ENCODE data around the gene MAP1LC3A.
"Not testable (repeated sequence)": the region's sequence is repeated elsewhere in the genome, so short reads cannot be mapped to it uniquely, and the experiment has no call there.

MAP1LC3A gene

DNA sequence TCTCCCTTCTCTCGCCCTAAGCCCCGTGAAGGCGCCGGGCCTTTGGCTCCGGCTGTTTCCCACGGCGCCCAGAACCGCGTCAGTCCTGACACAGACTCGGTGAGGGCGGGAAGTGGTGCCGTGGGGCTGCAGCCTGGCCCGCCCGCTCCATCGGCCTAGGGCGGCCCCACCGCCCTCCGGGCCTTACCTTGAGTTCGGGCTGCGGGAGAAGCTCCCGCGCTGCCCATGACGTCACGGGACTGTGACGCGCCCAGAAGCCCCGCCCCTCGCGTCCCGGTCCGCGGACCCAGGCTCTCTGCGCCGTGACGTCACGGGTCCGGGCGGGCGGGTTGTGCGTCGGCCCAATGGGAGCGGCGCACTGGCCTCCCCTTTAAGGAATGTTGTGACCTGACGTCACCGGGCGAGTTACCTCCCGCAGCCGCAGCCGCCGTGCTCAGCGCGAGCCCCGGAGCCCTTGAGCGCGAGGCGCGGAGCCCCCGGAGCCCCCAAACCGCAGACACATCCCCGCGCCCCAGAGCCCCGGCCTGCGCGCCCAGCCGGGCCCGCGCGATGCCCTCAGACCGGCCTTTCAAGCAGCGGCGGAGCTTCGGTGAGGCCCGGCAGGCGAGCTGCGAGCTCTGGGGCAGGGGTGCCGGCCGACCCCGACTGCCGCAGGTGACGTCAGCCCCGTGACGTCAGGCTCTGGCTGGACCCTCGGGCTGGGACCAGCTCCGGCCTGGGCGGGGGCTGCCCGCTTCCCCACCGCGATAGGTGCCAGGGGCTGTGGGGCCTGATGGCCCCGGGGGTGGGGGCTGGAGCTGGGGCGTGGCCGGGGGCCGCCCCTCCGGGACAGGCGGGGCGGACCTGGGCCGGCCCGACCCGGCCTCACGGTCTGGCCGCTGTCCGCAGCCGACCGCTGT is at the start of gene MAP1LC3A:
MAP1LC3A (plus strand) TSS at position 399 of the 899 bp plus-strand sequence; CDS start at position 550, 151 bp downstream.
- H3K27ac ChIP-seq: peak within 1 kb of the TSS; percentile 94 to 95
- intact Hi-C loops (cut with DNase I; ENCODE audit: low total_unique reads): loop anchor here (5.0 kb wide), 1 partner anchor 149 kb away; no protein-coding TSS in a partner anchor
- TF ChIP-seq, protein P1, sequence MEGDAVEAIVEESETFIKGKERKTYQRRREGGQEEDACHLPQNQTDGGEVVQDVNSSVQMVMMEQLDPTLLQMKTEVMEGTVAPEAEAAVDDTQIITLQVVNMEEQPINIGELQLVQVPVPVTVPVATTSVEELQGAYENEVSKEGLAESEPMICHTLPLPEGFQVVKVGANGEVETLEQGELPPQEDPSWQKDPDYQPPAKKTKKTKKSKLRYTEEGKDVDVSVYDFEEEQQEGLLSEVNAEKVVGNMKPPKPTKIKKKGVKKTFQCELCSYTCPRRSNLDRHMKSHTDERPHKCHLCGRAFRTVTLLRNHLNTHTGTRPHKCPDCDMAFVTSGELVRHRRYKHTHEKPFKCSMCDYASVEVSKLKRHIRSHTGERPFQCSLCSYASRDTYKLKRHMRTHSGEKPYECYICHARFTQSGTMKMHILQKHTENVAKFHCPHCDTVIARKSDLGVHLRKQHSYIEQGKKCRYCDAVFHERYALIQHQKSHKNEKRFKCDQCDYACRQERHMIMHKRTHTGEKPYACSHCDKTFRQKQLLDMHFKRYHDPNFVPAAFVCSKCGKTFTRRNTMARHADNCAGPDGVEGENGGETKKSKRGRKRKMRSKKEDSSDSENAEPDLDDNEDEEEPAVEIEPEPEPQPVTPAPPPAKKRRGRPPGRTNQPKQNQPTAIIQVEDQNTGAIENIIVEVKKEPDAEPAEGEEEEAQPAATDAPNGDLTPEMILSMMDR (IDR thresholded peaks at IDR 0.05): no peak
- H3K9me3 ChIP-seq: no peaks in the 10 kb centered on the region
- H3K4me1 ChIP-seq: peaks cover 0 to 16% (median 8%) of the 10 kb centered on the region in 4 donors
- H3K4me3 ChIP-seq: peak within 1 kb of the TSS; percentile 61 to 78
- DNase-seq: peak; percentile 94 to 98
- H3K27me3 ChIP-seq: no peaks in the 10 kb centered on the region
- H3K36me3 ChIP-seq: no peaks in the 10 kb centered on the region

DNA sequence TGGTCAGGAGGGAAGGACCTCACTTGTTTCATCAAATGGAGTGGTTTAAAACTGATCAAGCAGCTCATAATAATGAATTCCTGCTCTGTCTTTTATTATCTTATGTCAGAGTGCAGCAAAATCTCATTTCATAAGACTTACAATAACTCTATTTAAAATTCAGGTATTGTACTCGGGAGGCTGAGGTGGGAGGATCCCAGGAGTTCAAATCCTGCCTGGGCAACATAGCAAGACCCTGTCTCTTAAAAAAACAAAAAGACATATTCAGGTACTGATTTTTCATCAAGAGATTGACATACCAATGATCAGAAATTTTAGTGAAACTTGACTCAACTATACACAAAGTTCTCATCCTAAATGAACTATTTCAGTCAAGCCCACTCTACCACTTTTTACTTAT is 47.9 kb upstream of the MAP1LC3A start:
- no peak for DNase-seq
- H3K4me1 ChIP-seq: peaks cover 0 to 12% (median 2%) of the 10 kb centered on the region in 4 donors
- no peak overlapping the region for H3K27ac ChIP-seq
- H3K27me3 ChIP-seq: no peaks in the 10 kb centered on the region
- intact Hi-C loops (cut with DNase I; ENCODE audit: low total_unique reads): no loop called here
- no peaks in the 10 kb centered on the region for H3K9me3 ChIP-seq
- peaks cover 15 to 36% (median 32%) of the 10 kb centered on the region in 3 donors for H3K36me3 ChIP-seq
- TF ChIP-seq, protein P1 (IDR thresholded peaks at IDR 0.05): no peak
- H3K4me3 ChIP-seq: no peak overlapping the region

DNA sequence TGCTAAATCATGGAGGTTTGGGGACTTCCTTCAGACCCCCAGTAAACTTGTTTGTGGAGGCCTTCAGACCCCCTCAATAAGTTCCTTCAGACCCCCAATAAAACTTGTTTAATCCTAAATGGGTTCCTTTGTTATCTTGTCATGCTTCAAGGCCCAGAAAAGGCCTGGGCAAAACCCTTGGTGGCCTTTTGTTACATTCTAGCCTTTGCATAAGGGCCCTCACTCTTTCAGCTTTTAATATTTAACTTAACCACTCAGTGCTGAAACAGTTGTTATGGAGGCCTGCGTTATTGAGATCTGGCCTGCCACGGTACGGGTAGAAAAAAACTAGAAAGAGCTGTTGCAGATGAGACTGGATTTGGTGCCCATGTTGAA is 46.6 kb upstream of the MAP1LC3A start:
- Histone ChIP-seq H3K27ac (no peak overlapping the region), H3K4me3 (no peak overlapping the region), H3K36me3 (peaks cover 5 to 24% (median 19%) of the 10 kb centered on the region in 3 donors), H3K9me3 (no peaks in the 10 kb centered on the region), H3K4me1 (peaks cover 0 to 15% (median 2%) of the 10 kb centered on the region in 4 donors), H3K27me3 (no peaks in the 10 kb centered on the region)
- no peak for DNase-seq
- intact Hi-C loops (cut with DNase I; ENCODE audit: low total_unique reads): no loop called here
- TF ChIP-seq, protein P1 (IDR thresholded peaks at IDR 0.05): no peak

GRCh38 chr20:34512266-34512954 is 46.1 kb upstream of the MAP1LC3A start:
- DNase-seq: no peak
- no peaks in the 10 kb centered on the region for H3K9me3 ChIP-seq
- no peaks in the 10 kb centered on the region for H3K27me3 ChIP-seq
- peaks cover 0 to 20% (median 3%) of the 10 kb centered on the region in 4 donors for H3K4me1 ChIP-seq
- TF ChIP-seq, protein P1 (IDR thresholded peaks at IDR 0.05): no peak
- intact Hi-C loops (cut with DNase I; ENCODE audit: low total_unique reads): no loop called here
- peaks cover 5 to 23% (median 18%) of the 10 kb centered on the region in 3 donors for H3K36me3 ChIP-seq
- H3K4me3 ChIP-seq: no peak overlapping the region
- no peak overlapping the region for H3K27ac ChIP-seq

GRCh38 chr20:34512955-34513419 is 45.5 kb upstream of the MAP1LC3A start:
- no peak for DNase-seq
- no peaks in the 10 kb centered on the region for H3K9me3 ChIP-seq
- H3K4me1 ChIP-seq: peaks cover 0 to 26% (median 6%) of the 10 kb centered on the region in 4 donors
- H3K4me3 ChIP-seq: no peak overlapping the region
- TF ChIP-seq, protein P1 (IDR thresholded peaks at IDR 0.05): no peak
- no peaks in the 10 kb centered on the region for H3K27me3 ChIP-seq
- intact Hi-C loops (cut with DNase I; ENCODE audit: low total_unique reads): no loop called here
- H3K27ac ChIP-seq: no peak overlapping the region
- H3K36me3 ChIP-seq: peaks cover 1 to 17% (median 13%) of the 10 kb centered on the region in 3 donors

DNA sequence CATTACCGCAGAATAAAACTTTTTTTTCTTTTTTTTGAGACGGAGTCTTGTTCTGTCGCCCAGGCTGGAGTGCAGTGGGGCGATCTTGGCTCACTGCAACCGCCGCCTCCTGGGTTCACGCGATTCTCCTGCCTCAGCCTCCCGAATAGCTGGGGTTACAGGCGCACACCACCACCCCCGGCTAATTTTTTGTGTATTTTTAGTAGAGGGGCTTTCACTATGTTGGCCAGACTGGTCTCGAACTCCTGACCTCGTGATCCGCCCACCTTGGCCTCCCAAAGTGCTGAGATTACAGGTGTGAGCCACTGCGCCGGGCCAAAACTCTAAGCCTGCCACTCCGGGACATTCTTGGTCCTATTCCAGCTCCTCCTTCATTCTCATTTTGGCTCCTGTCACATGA is 44.5 kb upstream of the MAP1LC3A start:
- peaks cover 0 to 36% (median 11%) of the 10 kb centered on the region in 4 donors for H3K4me1 ChIP-seq
- H3K27ac ChIP-seq; DNase-seq; H3K4me3 ChIP-seq; H3K9me3 ChIP-seq; H3K27me3 ChIP-seq; intact Hi-C loops (cut with DNase I; ENCODE audit: low total_unique reads); H3K36me3 ChIP-seq: not testable (repeated sequence)
